Measurements from ENCODE around the gene CX3CR1.

- no peak for TF ChIP-seq CTCF (IDR thresholded peaks at IDR 0.05)
- no peak for TF ChIP-seq POLR2A (IDR thresholded peaks at IDR 0.05)
- TF ChIP-seq POLR2AphosphoS5 (IDR thresholded peaks at IDR 0.05) = no peak
- TF ChIP-seq EP300 (IDR thresholded peaks at IDR 0.05) = no peak
These were observed 10.4 kb upstream of the CX3CR1 start for GRCh38 chr3:39290255-39290654.
